NT2/D1 (cell line): ENCODE measurements around the gene PRKN.

Experiments used
- YY1 ChIP-seq: IDR thresholded peaks from 2 replicates; pipeline ENCODE4 v1.6.1; 2011; ENCODE audit not compliant: insufficient read length, insufficient read depth
- ZNF274 ChIP-seq: IDR thresholded peaks from 2 replicates; pipeline ENCODE4 v1.6.1; 2011; ENCODE audit warnings: mild to moderate bottlenecking, low read depth, low read length

DNA sequence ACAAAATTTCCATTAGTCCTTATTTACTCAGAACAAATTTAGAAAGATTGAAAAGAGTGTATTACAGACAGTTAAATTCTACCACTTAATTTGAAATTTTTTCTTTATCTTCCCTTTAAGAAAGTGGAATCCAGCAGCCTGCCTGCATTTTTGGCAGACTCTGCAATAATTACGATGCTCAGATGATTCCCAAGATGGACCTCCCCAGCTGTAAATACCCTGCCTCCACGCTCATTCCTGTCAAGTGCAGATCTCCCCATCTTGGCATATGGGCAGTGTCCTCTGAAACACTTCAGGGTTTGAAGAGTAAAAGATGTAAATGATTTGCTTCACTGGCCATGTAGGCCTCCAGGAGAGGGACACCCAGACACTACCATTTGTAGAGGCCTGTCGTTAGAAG, 471.2 kb downstream of the PRKN start:
- TF ChIP-seq ZNF274 (no peak), YY1 (no peak)
